SK-N-SH (cell line): ENCODE results near the gene AKAP17A. TPM values are rescaled to one million over a fixed set of nuclear protein-coding genes. Genes with fewer than 3 reads are reported as not detected.

Experiments used
- CTCF ChIA-PET: fragments of 300-600, 350-600 bp; formaldehyde crosslinking; extraction: SDS; loops from one replicate; lab custom pipeline; 2021; lab: Yijun Ruan, JAX
- POLR2A ChIA-PET: fragments of 350-600 bp; sonication (Branson Sonifier 250); formaldehyde crosslinking; extraction: SDS; loops from one replicate; lab custom pipeline; 2020; ENCODE audit warnings: antibody characterized with exemption, inconsistent platforms; lab: Yijun Ruan, JAX
- DNase-seq: peaks from one replicate; pipeline ENCODE4 v3.0.0; 2012
- H2AFZ ChIP-seq: fragments of 200-600 bp; sonication (generic); 2 replicates; pipeline ENCODE4 v1.8.1; 2016; ENCODE audit warnings: antibody characterized with exemption, mild to moderate bottlenecking, low read depth
- H3F3A ChIP-seq: fragments of 200-600 bp; sonication (generic); replicated peaks from 2 replicates; pipeline ENCODE3; 2016; ENCODE audit warnings: antibody characterized with exemption, mild to moderate bottlenecking; ENCODE audit not compliant: insufficient read depth
- H3K27ac ChIP-seq, 2 experiments: fragments of 200-500 bp in 1 of 2; fragments of 200-600 bp in 1 of 2; sonication (Bioruptor generic) in 1 of 2; sonication (generic), shearing (Covaris generic) in 1 of 2; 2 replicates each; pipeline versions ENCODE4 v1.5.1 to v1.6.1; 2014 to 2016; ENCODE audit warnings: low read depth in 2 of 2, inconsistent platforms in 1 of 2, low read length in 1 of 2, mild to moderate bottlenecking in 1 of 2, mixed read lengths in 1 of 2
- H3K27me3 ChIP-seq: fragments of 200-600 bp; sonication (generic), shearing (Covaris generic); 2 replicates; pipeline ENCODE4 v1.6.1; 2016; ENCODE audit warnings: mixed run types; ENCODE audit not compliant: insufficient read depth
- H3K36me3 ChIP-seq, 2 experiments: fragments of 200-500 bp in 1 of 2; fragments of 200-600 bp in 1 of 2; sonication (Bioruptor generic) in 1 of 2; sonication (generic) in 1 of 2; replicated peaks in 1 of 2; 2 replicates each; pipeline versions ENCODE3 to v1.5.1; 2014 to 2016; ENCODE audit warnings: low read length in 1 of 2, mild to moderate bottlenecking in 1 of 2; ENCODE audit not compliant: insufficient read depth in 2 of 2, control insufficient read depth in 1 of 2
- H3K4me1 ChIP-seq, 2 experiments: fragments of 200-500 bp in 1 of 2; fragments of 200-600 bp in 1 of 2; sonication (Bioruptor generic) in 1 of 2; sonication (generic), shearing (Covaris generic) in 1 of 2; 2 replicates each; pipeline versions ENCODE4 v1.5.1 to v1.6.1; 2014 to 2016; ENCODE audit warnings: low read depth in 1 of 2, low read length in 1 of 2, mixed run types in 1 of 2; ENCODE audit not compliant: insufficient read depth in 2 of 2, control insufficient read depth in 1 of 2
- H3K4me2 ChIP-seq: fragments of 200-600 bp; sonication (generic), shearing (Covaris generic); 2 replicates; pipeline ENCODE4 v1.6.1; 2017; ENCODE audit warnings: mixed run types
- H3K4me3 ChIP-seq, 2 experiments: fragments of 200-500 bp in 1 of 2; fragments of 200-600 bp in 1 of 2; sonication (Bioruptor generic) in 1 of 2; sonication (generic), shearing (Covaris generic) in 1 of 2; 2 replicates each; pipeline versions ENCODE4 v1.5.1 to v1.8.1; 2014 to 2016; ENCODE audit warnings: low read depth in 2 of 2, inconsistent platforms in 1 of 2, low read length in 1 of 2, mild to moderate bottlenecking in 1 of 2, mixed read lengths in 1 of 2, moderate library complexity in 1 of 2
- H3K79me2 ChIP-seq: fragments of 200-600 bp; sonication (generic); 2 replicates; pipeline ENCODE4 v1.8.1; 2017; ENCODE audit warnings: mild to moderate bottlenecking; ENCODE audit not compliant: insufficient read depth
- H3K9ac ChIP-seq: fragments of 200-600 bp; sonication (generic); 2 replicates; pipeline ENCODE4 v1.6.1; 2017; ENCODE audit warnings: mixed run types
- H3K9me2 ChIP-seq: fragments of 200-600 bp; sonication (generic); 2 replicates; pipeline ENCODE4 v1.6.1; 2017; ENCODE audit warnings: mixed run types
- H3K9me3 ChIP-seq: fragments of 200-600 bp; sonication (generic); 2 replicates; pipeline ENCODE4 v1.6.1; 2017; ENCODE audit warnings: mixed run types, mild to moderate bottlenecking, moderate library complexity
- H4K20me1 ChIP-seq: fragments of 200-600 bp; sonication (generic); 2 replicates; pipeline ENCODE4 v1.6.1; 2017; ENCODE audit warnings: mild to moderate bottlenecking, mixed run types; ENCODE audit not compliant: insufficient read depth
- CTCF ChIP-seq: fragments of 200-600 bp; sonication (generic); IDR thresholded peaks from 2 replicates; pipeline ENCODE4 v1.6.1; 2017; ENCODE audit warnings: antibody characterized with exemption, mild to moderate bottlenecking, moderate library complexity
- ELF1 ChIP-seq: IDR thresholded peaks from 2 replicates; pipeline ENCODE4 v1.4.0; 2012
- EP300 ChIP-seq, 2 experiments: IDR thresholded peaks; 2 replicates each; pipeline versions ENCODE4 v1.4.0 to v1.6.1; 2012; ENCODE audit warnings: borderline replicate concordance in 1 of 2, low read depth in 1 of 2, low read length in 1 of 2
- EZH2phosphoT487 ChIP-seq: fragments of 200-600 bp; sonication (generic); IDR thresholded peaks from 2 replicates; pipeline ENCODE4 v1.6.1; 2017; ENCODE audit warnings: low read depth, mixed run types, mild to moderate bottlenecking, antibody characterized with exemption, moderate library complexity, borderline replicate concordance
- GATA2 ChIP-seq: sonication (generic); formaldehyde crosslinking; IDR thresholded peaks from 2 replicates; pipeline ENCODE4 v1.5.0; 2020; ENCODE audit warnings: mild to moderate bottlenecking, missing genetic modification reagents
- IRF3 ChIP-seq: fragments of 150-350 bp; IDR thresholded peaks from 2 replicates; pipeline ENCODE4 v1.6.1; 2016; ENCODE audit warnings: mild to moderate bottlenecking, low read depth, low read length
- MEF2A ChIP-seq: IDR thresholded peaks from 2 replicates; pipeline ENCODE4 v1.4.0; 2012; ENCODE audit warnings: low read depth, borderline replicate concordance
- NRF1 ChIP-seq: IDR thresholded peaks from 2 replicates; pipeline ENCODE4 v1.6.1; 2012; ENCODE audit warnings: low read depth, mild to moderate bottlenecking, low read length
- PBX3 ChIP-seq: IDR thresholded peaks from 2 replicates; pipeline ENCODE4; 2012
- RAD21 ChIP-seq: IDR thresholded peaks from 2 replicates; pipeline ENCODE4 v1.6.1; 2012; ENCODE audit warnings: mild to moderate bottlenecking, low read length
- RCOR1 ChIP-seq: fragments of 150-350 bp; IDR thresholded peaks from 2 replicates; pipeline ENCODE4 v1.6.1; 2017; ENCODE audit warnings: antibody characterized with exemption, low read length
- RFX5 ChIP-seq: IDR thresholded peaks from 2 replicates; pipeline ENCODE4 v1.6.1; 2012; ENCODE audit warnings: mild to moderate bottlenecking, improper control_type of control experiment, low read length
- RXRA ChIP-seq: IDR thresholded peaks from 2 replicates; pipeline ENCODE4 v1.4.0; 2012; ENCODE audit warnings: low read depth, mild to moderate bottlenecking, borderline replicate concordance
- SIN3A ChIP-seq: IDR thresholded peaks from 2 replicates; pipeline ENCODE4 v1.6.1; 2012; ENCODE audit warnings: low read depth, mild to moderate bottlenecking, low read length, moderate library complexity, borderline replicate concordance
- SMC3 ChIP-seq: IDR thresholded peaks from 2 replicates; pipeline ENCODE4 v1.6.1; 2012; ENCODE audit warnings: low read depth, low read length, improper control_type of control experiment
- TEAD4 ChIP-seq: IDR thresholded peaks from 2 replicates; pipeline ENCODE4 v1.4.0; 2012; ENCODE audit warnings: mild to moderate bottlenecking, borderline replicate concordance; ENCODE audit not compliant: insufficient read depth
- USF2 ChIP-seq: fragments of 150-350 bp; IDR thresholded peaks from 2 replicates; pipeline ENCODE4 v1.6.1; 2017; ENCODE audit warnings: antibody characterized with exemption, low read length, low read depth, borderline replicate concordance
- YY1 ChIP-seq: IDR thresholded peaks from 2 replicates; pipeline ENCODE4 v1.4.0; 2012; ENCODE audit warnings: low read depth, mild to moderate bottlenecking
- ZBTB33 ChIP-seq: IDR thresholded peaks from 2 replicates; pipeline ENCODE4 v1.4.0; 2012; ENCODE audit warnings: low read depth, borderline replicate concordance
- WGBS: methylation state at CpG from one replicate; pipeline ENCODE4 v1.1.6; 2017; ENCODE audit warnings: low lambda C conversion rate; 5-methylcytosine and 5-hydroxymethylcytosine counted together
- polyA plus RNA-seq, 3 experiments: library from polyadenylated mRNA; depleted of rRNA; stranded (reverse); fragments of >200 nt; gene quantifications; 2 replicates each; pipeline ENCODE4 v1.2.3, GENCODE V29; 2012

Gene AKAP17A
- polyA plus RNA-seq, 1 of the 3 experiments (the other 2 are of a cell fraction) = 43.8 TPM

DNA sequence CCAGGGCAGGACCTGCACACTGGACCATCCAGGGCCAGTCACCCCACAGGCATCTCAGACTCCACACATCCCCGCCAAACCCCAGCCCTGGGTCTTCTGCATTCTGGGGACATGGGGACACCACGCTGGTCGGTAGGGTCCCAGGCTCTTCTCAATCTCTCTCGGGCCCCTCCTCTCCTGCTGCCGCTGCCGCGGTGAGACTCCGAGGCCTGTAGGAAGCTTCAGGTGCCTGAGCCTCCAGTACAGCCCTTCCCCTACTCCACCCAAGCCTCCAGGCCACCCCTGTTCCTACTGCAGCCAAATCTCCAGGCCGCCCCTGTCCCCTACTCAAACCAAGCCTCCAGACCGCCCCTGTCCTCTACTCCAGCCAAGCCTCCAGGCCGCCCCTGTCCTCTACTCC lies 17.9 kb downstream of the AKAP17A start:
- H3K79me2 ChIP-seq = no peaks in the 10 kb centered on the region
- DNase-seq = no peak
- H3K9me2 ChIP-seq = no peaks in the 10 kb centered on the region
- no peaks in the 10 kb centered on the region for H3K4me1 ChIP-seq
- no peak overlapping the region for H2AFZ ChIP-seq
- H3K27ac ChIP-seq = no peak overlapping the region
- no peaks in the 10 kb centered on the region for H3K9me3 ChIP-seq
- no peak for TF ChIP-seq RCOR1
- no peak for TF ChIP-seq EZH2phosphoT487
- TF ChIP-seq ELF1 = no peak
- TF ChIP-seq YY1 = no peak
- TF ChIP-seq ZBTB33 = no peak
- no peak for TF ChIP-seq CTCF
- peaks cover 9% of the 10 kb centered on the region for H3F3A ChIP-seq
- no peak overlapping the region for H3K4me2 ChIP-seq
- ChIA-PET POLR2A (no interaction called here), CTCF (no interaction called here)
- 57% methylated on average over 8 of the region's 11 CpGs for whole genome bisulfite sequencing
- H3K4me3 ChIP-seq = no peak overlapping the region
- H3K36me3 ChIP-seq = no peaks in the 10 kb centered on the region
- H3K9ac ChIP-seq = no peak overlapping the region
- H4K20me1 ChIP-seq = no peaks in the 10 kb centered on the region
- H3K27me3 ChIP-seq = no peaks in the 10 kb centered on the region; the same call in 1 of the 2 replicates

DNA sequence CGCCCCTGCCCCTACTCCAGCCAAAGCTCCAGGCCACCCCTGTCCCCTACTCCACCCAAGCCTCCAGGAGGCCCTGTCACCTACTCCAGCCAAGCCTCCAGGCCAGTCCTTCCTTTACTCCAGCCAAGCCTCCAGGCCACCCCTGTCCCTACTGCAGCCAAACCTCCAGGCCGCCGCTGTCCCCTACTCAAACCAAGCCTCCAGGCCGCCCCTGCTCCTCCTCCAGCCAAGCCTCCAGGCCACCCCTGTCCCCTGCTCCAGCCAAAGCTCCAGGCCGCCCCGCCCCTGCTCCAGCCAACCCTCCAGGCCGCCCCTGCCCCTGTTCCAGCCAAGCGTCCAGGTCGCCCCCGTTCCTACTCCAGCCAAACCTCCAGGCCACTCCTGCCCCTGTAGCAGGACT lies 18.4 kb downstream of the AKAP17A start:
- WGBS = 86% methylated on average over 10 of the region's 10 CpGs
- Histone ChIP-seq H3K9ac (no peak overlapping the region), H3K4me2 (no peak overlapping the region), H3K27me3 (no peaks in the 10 kb centered on the region; the same call in 1 of the 2 replicates), H3K4me1 (no peaks in the 10 kb centered on the region), H3K79me2 (no peaks in the 10 kb centered on the region), H3K9me2 (no peaks in the 10 kb centered on the region), H4K20me1 (no peaks in the 10 kb centered on the region), H3K4me3 (no peak overlapping the region), H2AFZ (no peak overlapping the region), H3F3A (peaks cover 4% of the 10 kb centered on the region), H3K36me3 (no peaks in the 10 kb centered on the region), H3K27ac (no peak overlapping the region), H3K9me3 (no peaks in the 10 kb centered on the region)
- CTCF ChIA-PET = no interaction called here
- POLR2A ChIA-PET = no interaction called here
- no peak for DNase-seq
- TF ChIP-seq PBX3 (no peak), ELF1 (no peak), GATA2 (CRISPR knock-in tag) (no peak), CTCF (no peak), USF2 (no peak), MEF2A (no peak), SIN3A (no peak), EP300 (IDR thresholded peaks at IDR 0.05; ENCODE audit: borderline replicate concordance in 1 of 2, low read depth in 1 of 2, low read length in 1 of 2) (no peak), RFX5 (no peak), TEAD4 (no peak), SMC3 (no peak), RXRA (no peak), RAD21 (no peak), IRF3 (no peak), RCOR1 (no peak), NRF1 (no peak)
